Ovary (tissue), 3 donors: ENCODE data around the gene PGGHG.

Source experiments
- CTCF ChIP-seq, 3 donors: fragments of 450-650 bp in 2 of 3; fragments of 200-600 bp in 1 of 3; IDR thresholded peaks; one replicate each; pipeline versions ENCODE4 v1.5.1 to v1.8.0; 2016 to 2022; ENCODE audit warnings: antibody characterized with exemption in 3 of 3, mild to moderate bottlenecking in 1 of 3
- EP300 ChIP-seq: sonication (generic); formaldehyde crosslinking; IDR thresholded peaks from one replicate; pipeline ENCODE4 v1.6.1; 2017; ENCODE audit warnings: antibody characterized with exemption
- donor health status: DM: no; HTN: no; CAD: no.

- TF ChIP-seq CTCF (IDR thresholded peaks at IDR 0.05), result no peak
- no peak for TF ChIP-seq EP300
These were observed 6.6 kb downstream of the PGGHG start for GRCh38 chr11:295351-296170.
